GM23338 (cell line): Measurements from ENCODE around the gene ABCC12. TPM values are rescaled to one million over a fixed set of nuclear protein-coding genes. Genes with fewer than 3 reads are reported as not detected.

Experiments
- ATAC-seq: fragments of 200-7000 bp; cut with Tn5 transposase; 3 replicates; pipeline ENCODE4 v1.9.1; 2020
- DNase-seq: peaks from one replicate; pipeline ENCODE4 v3.0.0-alpha.2; 2015; ENCODE audit warnings: low spot score
- H2AFZ ChIP-seq: fragments of 200-600 bp; sonication (generic); 2 replicates; pipeline ENCODE4 v1.8.0; 2016; ENCODE audit warnings: antibody characterized with exemption, mild to moderate bottlenecking, moderate library complexity
- H3F3A ChIP-seq: fragments of 200-600 bp; sonication (generic); replicated peaks from 2 replicates; pipeline ENCODE4 v1.8.0; 2017; ENCODE audit warnings: antibody characterized with exemption, mixed run types, low read depth
- H3K27ac ChIP-seq: fragments of 200-600 bp; sonication (generic); 2 replicates; pipeline ENCODE4 v1.6.1; 2016; ENCODE audit warnings: low read depth
- H3K27me3 ChIP-seq: fragments of 200-600 bp; sonication (generic); 2 replicates; pipeline ENCODE4 v1.8.0; 2016; ENCODE audit warnings: mild to moderate bottlenecking, mixed run types, moderate library complexity; ENCODE audit not compliant: insufficient read depth
- H3K36me3 ChIP-seq: fragments of 200-600 bp; sonication (generic); 2 replicates; pipeline ENCODE4 v1.8.0; 2016; ENCODE audit warnings: mild to moderate bottlenecking; ENCODE audit not compliant: insufficient read depth
- H3K4me1 ChIP-seq: fragments of 200-600 bp; sonication (generic); 2 replicates; pipeline ENCODE4 v1.8.0; 2016; ENCODE audit warnings: mild to moderate bottlenecking, moderate library complexity; ENCODE audit not compliant: insufficient read depth
- H3K4me2 ChIP-seq: fragments of 200-600 bp; sonication (generic); 2 replicates; pipeline ENCODE4 v1.7.1; 2017; ENCODE audit warnings: mixed run types
- H3K4me3 ChIP-seq: fragments of 200-600 bp; sonication (generic); 2 replicates; pipeline ENCODE4 v1.6.1; 2016; ENCODE audit warnings: mixed run types
- H3K79me2 ChIP-seq: fragments of 200-600 bp; sonication (generic); replicated peaks from 2 replicates; pipeline ENCODE4 v1.8.0; 2017; ENCODE audit warnings: mild to moderate bottlenecking; ENCODE audit not compliant: insufficient read depth
- H3K9me2 ChIP-seq: fragments of 200-600 bp; sonication (generic); 2 replicates; pipeline ENCODE4 v1.8.0; 2017; ENCODE audit not compliant: insufficient read depth
- H4K20me1 ChIP-seq: fragments of 200-600 bp; sonication (generic); replicated peaks from 2 replicates; pipeline ENCODE4 v1.8.0; 2017; ENCODE audit warnings: mild to moderate bottlenecking; ENCODE audit not compliant: insufficient read depth
- H3K27ac Mint-ChIP-seq: 2 replicates; pipeline ENCODE4 v1.8.0; 2020; ENCODE audit warnings: inconsistent platforms, mild to moderate bottlenecking, moderate library complexity, mixed read lengths
- H3K27me3 Mint-ChIP-seq: 3 replicates; pipeline ENCODE4 v1.8.0; 2022; ENCODE audit warnings: low read depth, mild to moderate bottlenecking, moderate library complexity, mixed read lengths, inconsistent platforms; ENCODE audit not compliant: insufficient read depth, poor library complexity
- H3K36me3 Mint-ChIP-seq: 3 replicates; pipeline ENCODE4 v1.8.0; 2021; ENCODE audit warnings: low read depth, mild to moderate bottlenecking, inconsistent platforms, moderate library complexity, mixed read lengths
- H3K4me1 Mint-ChIP-seq: 3 replicates; pipeline ENCODE4 v1.8.0; 2020; ENCODE audit warnings: mild to moderate bottlenecking, inconsistent platforms, mixed read lengths
- H3K4me3 Mint-ChIP-seq: 3 replicates; pipeline ENCODE4 v1.8.0; 2021; ENCODE audit warnings: moderate library complexity, mild to moderate bottlenecking, inconsistent platforms, mixed read lengths
- H3K9me3 Mint-ChIP-seq: 3 replicates; pipeline ENCODE4 v1.8.0; 2020; ENCODE audit warnings: moderate library complexity, mild to moderate bottlenecking, inconsistent platforms, mixed read lengths
- CREB1 ChIP-seq: fragments of 250-450 bp; sonication (Bioruptor Pico); IDR thresholded peaks from 2 replicates; pipeline ENCODE4 v1.5.0; 2020; ENCODE audit warnings: low read depth, mild to moderate bottlenecking, moderate library complexity
- EZH2 ChIP-seq: fragments of 200-600 bp; sonication (generic); IDR thresholded peaks from one replicate; pipeline ENCODE4 v1.8.0; 2017; ENCODE audit warnings: antibody characterized with exemption, mild to moderate bottlenecking, low read depth; ENCODE audit not compliant: unreplicated experiment
- EZH2phosphoT487 ChIP-seq: fragments of 200-600 bp; sonication (generic); IDR thresholded peaks from one replicate; pipeline ENCODE4 v1.8.1; 2018; ENCODE audit warnings: antibody characterized with exemption; ENCODE audit not compliant: unreplicated experiment
- JUNB ChIP-seq: IDR thresholded peaks from one replicate; pipeline ENCODE4 v1.6.1; 2016; ENCODE audit warnings: antibody characterized with exemption; ENCODE audit not compliant: unreplicated experiment
- NANOG ChIP-seq: IDR thresholded peaks from 2 replicates; pipeline ENCODE4 v1.6.1; 2016; ENCODE audit warnings: antibody characterized with exemption, borderline replicate concordance
- POLR2AphosphoS5 ChIP-seq: IDR thresholded peaks from 2 replicates; pipeline ENCODE4 v1.6.1; 2016; ENCODE audit warnings: antibody characterized with exemption, low read depth
- STAT1 ChIP-seq: IDR thresholded peaks from one replicate; pipeline ENCODE4 v1.6.1; 2016; ENCODE audit warnings: antibody characterized with exemption; ENCODE audit not compliant: unreplicated experiment
- ZNF114 ChIP-seq: fragments of 250-450 bp; sonication (Bioruptor Pico); IDR thresholded peaks from 2 replicates; pipeline ENCODE4 v1.5.0; 2020; ENCODE audit warnings: mild to moderate bottlenecking, moderate library complexity
- ZNF331 ChIP-seq: fragments of 250-450 bp; sonication (Bioruptor Pico); IDR thresholded peaks from 2 replicates; pipeline ENCODE4 v1.5.0; 2020; ENCODE audit warnings: low read depth, mild to moderate bottlenecking, moderate library complexity
- polyA plus RNA-seq: library from polyadenylated mRNA; unstranded; fragments of >200 nt; fragmentation: Nextera tagmentation; extraction: Ambion mirVana; gene quantifications from 2 replicates; pipeline ENCODE4 v1.2.1, GENCODE V29; 2016
- total RNA-seq: library from RNA; depleted of rRNA; stranded (reverse); fragments of >200 nt; shearing (Covaris generic); gene quantifications from 2 replicates; pipeline ENCODE4 v1.2.3, GENCODE V29; 2014
- TF ChIP-seq, protein P1 (sequence below): fragments of 250-450 bp; sonication (Bioruptor Pico); IDR thresholded peaks from 2 replicates; pipeline ENCODE4 v1.5.0; 2020; ENCODE audit warnings: mild to moderate bottlenecking, moderate library complexity
- TF ChIP-seq, protein P2 (sequence below), 2 experiments: fragments of 200-600 bp in 1 of 2; sonication (generic) in 1 of 2; conservative IDR thresholded peaks; 2 replicates each; pipeline versions ENCODE4 v1.5.1 to v1.6.1; 2016 to 2017; ENCODE audit warnings: antibody characterized with exemption in 2 of 2, low read depth in 2 of 2, mild to moderate bottlenecking in 2 of 2, moderate library complexity in 1 of 2
- TF ChIP-seq, protein P3 (sequence below): IDR thresholded peaks from one replicate; pipeline ENCODE4 v1.6.1; 2018; ENCODE audit warnings: antibody characterized with exemption; ENCODE audit not compliant: unreplicated experiment
- TF ChIP-seq, protein P4 (sequence below): IDR thresholded peaks from 2 replicates; pipeline ENCODE4 v1.6.1; 2016; ENCODE audit warnings: antibody characterized with exemption

ABCC12 gene
- total and polyA plus RNA-seq, 2 experiments from 2014 or later, result not detected

DNA sequence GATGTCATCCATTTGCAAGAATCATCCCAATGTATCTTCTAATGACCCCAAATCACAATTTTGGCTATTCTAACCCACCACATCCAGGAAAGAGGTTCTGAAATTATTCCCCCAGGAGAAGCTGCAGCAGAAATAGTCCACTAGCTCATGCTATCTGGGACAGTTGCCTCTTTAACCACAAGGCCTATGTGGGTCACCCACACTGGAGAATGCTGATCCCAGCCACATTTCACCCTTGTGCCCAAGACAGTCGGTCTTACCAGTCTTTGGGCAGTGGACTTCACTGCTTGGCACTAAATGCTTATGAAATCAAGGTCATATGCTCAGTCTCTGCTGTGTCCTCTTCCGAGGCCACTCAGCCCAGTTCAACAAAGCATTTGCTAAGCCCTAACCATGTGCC, 27.0 kb downstream of the ABCC12 start:
- no peaks in the 10 kb centered on the region for H3K36me3 Mint-ChIP-seq
- H3K27ac Mint-ChIP-seq, result no peak overlapping the region
- no peak for ATAC-seq

More for the DNA sequence above, 27.0 kb downstream of the ABCC12 start:
- Mint-ChIP-seq H3K4me1 (peaks cover 9% of the 10 kb centered on the region), H3K27me3 (peaks cover 10% of the 10 kb centered on the region), H3K4me3 (no peak overlapping the region), H3K9me3 (no peaks in the 10 kb centered on the region; the same call in 2 of the 3 replicates)
- TF ChIP-seq ZNF114 (no peak), CREB1 (no peak), NANOG (no peak), EZH2 (no peak), STAT1 (no peak), ZNF331 (CRISPR knock-in tag) (no peak), JUNB (no peak), POLR2AphosphoS5 (no peak), EZH2phosphoT487 (no peak)
- TF ChIP-seq, protein P1, sequence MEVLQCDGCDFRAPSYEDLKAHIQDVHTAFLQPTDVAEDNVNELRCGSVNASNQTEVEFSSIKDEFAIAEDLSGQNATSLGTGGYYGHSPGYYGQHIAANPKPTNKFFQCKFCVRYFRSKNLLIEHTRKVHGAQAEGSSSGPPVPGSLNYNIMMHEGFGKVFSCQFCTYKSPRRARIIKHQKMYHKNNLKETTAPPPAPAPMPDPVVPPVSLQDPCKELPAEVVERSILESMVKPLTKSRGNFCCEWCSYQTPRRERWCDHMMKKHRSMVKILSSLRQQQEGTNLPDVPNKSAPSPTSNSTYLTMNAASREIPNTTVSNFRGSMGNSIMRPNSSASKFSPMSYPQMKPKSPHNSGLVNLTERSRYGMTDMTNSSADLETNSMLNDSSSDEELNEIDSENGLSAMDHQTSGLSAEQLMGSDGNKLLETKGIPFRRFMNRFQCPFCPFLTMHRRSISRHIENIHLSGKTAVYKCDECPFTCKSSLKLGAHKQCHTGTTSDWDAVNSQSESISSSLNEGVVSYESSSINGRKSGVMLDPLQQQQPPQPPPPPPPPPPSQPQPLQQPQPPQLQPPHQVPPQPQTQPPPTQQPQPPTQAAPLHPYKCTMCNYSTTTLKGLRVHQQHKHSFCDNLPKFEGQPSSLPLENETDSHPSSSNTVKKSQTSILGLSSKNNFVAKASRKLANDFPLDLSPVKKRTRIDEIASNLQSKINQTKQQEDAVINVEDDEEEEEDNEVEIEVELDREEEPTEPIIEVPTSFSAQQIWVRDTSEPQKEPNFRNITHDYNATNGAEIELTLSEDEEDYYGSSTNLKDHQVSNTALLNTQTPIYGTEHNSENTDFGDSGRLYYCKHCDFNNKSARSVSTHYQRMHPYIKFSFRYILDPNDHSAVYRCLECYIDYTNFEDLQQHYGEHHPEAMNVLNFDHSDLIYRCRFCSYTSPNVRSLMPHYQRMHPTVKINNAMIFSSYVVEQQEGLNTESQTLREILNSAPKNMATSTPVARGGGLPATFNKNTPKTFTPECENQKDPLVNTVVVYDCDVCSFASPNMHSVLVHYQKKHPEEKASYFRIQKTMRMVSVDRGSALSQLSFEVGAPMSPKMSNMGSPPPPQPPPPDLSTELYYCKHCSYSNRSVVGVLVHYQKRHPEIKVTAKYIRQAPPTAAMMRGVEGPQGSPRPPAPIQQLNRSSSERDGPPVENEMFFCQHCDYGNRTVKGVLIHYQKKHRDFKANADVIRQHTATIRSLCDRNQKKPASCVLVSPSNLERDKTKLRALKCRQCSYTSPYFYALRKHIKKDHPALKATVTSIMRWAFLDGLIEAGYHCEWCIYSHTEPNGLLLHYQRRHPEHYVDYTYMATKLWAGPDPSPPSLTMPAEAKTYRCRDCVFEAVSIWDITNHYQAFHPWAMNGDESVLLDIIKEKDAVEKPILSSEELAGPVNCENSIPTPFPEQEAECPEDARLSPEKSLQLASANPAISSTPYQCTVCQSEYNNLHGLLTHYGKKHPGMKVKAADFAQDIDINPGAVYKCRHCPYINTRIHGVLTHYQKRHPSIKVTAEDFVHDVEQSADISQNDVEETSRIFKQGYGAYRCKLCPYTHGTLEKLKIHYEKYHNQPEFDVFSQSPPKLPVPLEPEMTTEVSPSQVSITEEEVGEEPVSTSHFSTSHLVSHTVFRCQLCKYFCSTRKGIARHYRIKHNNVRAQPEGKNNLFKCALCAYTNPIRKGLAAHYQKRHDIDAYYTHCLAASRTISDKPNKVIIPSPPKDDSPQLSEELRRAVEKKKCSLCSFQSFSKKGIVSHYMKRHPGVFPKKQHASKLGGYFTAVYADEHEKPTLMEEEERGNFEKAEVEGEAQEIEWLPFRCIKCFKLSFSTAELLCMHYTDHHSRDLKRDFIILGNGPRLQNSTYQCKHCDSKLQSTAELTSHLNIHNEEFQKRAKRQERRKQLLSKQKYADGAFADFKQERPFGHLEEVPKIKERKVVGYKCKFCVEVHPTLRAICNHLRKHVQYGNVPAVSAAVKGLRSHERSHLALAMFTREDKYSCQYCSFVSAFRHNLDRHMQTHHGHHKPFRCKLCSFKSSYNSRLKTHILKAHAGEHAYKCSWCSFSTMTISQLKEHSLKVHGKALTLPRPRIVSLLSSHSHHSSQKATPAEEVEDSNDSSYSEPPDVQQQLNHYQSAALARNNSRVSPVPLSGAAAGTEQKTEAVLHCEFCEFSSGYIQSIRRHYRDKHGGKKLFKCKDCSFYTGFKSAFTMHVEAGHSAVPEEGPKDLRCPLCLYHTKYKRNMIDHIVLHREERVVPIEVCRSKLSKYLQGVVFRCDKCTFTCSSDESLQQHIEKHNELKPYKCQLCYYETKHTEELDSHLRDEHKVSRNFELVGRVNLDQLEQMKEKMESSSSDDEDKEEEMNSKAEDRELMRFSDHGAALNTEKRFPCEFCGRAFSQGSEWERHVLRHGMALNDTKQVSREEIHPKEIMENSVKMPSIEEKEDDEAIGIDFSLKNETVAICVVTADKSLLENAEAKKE (CRISPR knock-in tag), result no peak
- TF ChIP-seq, protein P2, sequence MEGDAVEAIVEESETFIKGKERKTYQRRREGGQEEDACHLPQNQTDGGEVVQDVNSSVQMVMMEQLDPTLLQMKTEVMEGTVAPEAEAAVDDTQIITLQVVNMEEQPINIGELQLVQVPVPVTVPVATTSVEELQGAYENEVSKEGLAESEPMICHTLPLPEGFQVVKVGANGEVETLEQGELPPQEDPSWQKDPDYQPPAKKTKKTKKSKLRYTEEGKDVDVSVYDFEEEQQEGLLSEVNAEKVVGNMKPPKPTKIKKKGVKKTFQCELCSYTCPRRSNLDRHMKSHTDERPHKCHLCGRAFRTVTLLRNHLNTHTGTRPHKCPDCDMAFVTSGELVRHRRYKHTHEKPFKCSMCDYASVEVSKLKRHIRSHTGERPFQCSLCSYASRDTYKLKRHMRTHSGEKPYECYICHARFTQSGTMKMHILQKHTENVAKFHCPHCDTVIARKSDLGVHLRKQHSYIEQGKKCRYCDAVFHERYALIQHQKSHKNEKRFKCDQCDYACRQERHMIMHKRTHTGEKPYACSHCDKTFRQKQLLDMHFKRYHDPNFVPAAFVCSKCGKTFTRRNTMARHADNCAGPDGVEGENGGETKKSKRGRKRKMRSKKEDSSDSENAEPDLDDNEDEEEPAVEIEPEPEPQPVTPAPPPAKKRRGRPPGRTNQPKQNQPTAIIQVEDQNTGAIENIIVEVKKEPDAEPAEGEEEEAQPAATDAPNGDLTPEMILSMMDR (conservative IDR thresholded peaks at IDR 0.05; ENCODE audit: low read depth in 2 of 2), result no peak
- TF ChIP-seq, protein P3, sequence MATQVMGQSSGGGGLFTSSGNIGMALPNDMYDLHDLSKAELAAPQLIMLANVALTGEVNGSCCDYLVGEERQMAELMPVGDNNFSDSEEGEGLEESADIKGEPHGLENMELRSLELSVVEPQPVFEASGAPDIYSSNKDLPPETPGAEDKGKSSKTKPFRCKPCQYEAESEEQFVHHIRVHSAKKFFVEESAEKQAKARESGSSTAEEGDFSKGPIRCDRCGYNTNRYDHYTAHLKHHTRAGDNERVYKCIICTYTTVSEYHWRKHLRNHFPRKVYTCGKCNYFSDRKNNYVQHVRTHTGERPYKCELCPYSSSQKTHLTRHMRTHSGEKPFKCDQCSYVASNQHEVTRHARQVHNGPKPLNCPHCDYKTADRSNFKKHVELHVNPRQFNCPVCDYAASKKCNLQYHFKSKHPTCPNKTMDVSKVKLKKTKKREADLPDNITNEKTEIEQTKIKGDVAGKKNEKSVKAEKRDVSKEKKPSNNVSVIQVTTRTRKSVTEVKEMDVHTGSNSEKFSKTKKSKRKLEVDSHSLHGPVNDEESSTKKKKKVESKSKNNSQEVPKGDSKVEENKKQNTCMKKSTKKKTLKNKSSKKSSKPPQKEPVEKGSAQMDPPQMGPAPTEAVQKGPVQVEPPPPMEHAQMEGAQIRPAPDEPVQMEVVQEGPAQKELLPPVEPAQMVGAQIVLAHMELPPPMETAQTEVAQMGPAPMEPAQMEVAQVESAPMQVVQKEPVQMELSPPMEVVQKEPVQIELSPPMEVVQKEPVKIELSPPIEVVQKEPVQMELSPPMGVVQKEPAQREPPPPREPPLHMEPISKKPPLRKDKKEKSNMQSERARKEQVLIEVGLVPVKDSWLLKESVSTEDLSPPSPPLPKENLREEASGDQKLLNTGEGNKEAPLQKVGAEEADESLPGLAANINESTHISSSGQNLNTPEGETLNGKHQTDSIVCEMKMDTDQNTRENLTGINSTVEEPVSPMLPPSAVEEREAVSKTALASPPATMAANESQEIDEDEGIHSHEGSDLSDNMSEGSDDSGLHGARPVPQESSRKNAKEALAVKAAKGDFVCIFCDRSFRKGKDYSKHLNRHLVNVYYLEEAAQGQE, result no peak
- TF ChIP-seq, protein P4, sequence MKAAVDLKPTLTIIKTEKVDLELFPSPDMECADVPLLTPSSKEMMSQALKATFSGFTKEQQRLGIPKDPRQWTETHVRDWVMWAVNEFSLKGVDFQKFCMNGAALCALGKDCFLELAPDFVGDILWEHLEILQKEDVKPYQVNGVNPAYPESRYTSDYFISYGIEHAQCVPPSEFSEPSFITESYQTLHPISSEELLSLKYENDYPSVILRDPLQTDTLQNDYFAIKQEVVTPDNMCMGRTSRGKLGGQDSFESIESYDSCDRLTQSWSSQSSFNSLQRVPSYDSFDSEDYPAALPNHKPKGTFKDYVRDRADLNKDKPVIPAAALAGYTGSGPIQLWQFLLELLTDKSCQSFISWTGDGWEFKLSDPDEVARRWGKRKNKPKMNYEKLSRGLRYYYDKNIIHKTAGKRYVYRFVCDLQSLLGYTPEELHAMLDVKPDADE, result no peak
- Histone ChIP-seq H3K79me2 (no peaks in the 10 kb centered on the region), H3K4me2 (no peak overlapping the region), H3K9me2 (peaks cover 9% of the 10 kb centered on the region; the same call in 1 of the 2 replicates), H4K20me1 (no peaks in the 10 kb centered on the region), H3K4me1 (no peaks in the 10 kb centered on the region), H2AFZ (no peak overlapping the region), H3K27me3 (no peaks in the 10 kb centered on the region), H3K36me3 (no peaks in the 10 kb centered on the region), H3K27ac (no peak overlapping the region), H3F3A (no peaks in the 10 kb centered on the region), H3K4me3 (no peak overlapping the region)
- DNase-seq, result no peak
